ENCODE data around the gene PDLIM7.

- TF ChIP-seq CTCF (IDR thresholded peaks at IDR 0.05) (no peak), ZFX (IDR thresholded peaks at IDR 0.05; ENCODE audit: borderline replicate concordance) (no peak)
Measured at GRCh38 chr5:177447066-177447610, 50.3 kb downstream of the PDLIM7 start.
